ENCODE data around the gene ZNF791. TPM values are rescaled to one million over a fixed set of nuclear protein-coding genes. Genes with fewer than 3 reads are reported as not detected.
"Not testable (repeated sequence)": the region's sequence is repeated elsewhere in the genome, so short reads cannot be mapped to it uniquely, and the experiment has no call there.

The ZNF791 gene
- total RNA-seq, 1 donor from 2014 or later = 29.6 TPM

- Mint-ChIP-seq H3K27me3 (ENCODE audit: low read depth, unreplicated experiment) (no peaks in the 10 kb centered on the region), H3K9me3 (ENCODE audit: unreplicated experiment) (no peaks in the 10 kb centered on the region), H3K4me3 (ENCODE audit: unreplicated experiment) (no peak overlapping the region), H3K27ac (ENCODE audit: unreplicated experiment) (peak overlapping the region; percentile 48), H3K36me3 (ENCODE audit: low read depth, unreplicated experiment) (peaks cover 15% of the 10 kb centered on the region), H3K4me1 (ENCODE audit: low read depth, unreplicated experiment) (peaks cover 3% of the 10 kb centered on the region)
- no peak overlapping the region for H3K9ac ChIP-seq (ENCODE audit: low read length)
- H3K79me2 ChIP-seq (ENCODE audit: insufficient read depth, low read length) = peaks cover 26% of the 10 kb centered on the region
- FAIRE-seq = no peak
- H3K4me1 ChIP-seq (ENCODE audit: insufficient read depth, low read length) = no peaks in the 10 kb centered on the region
- TF ChIP-seq, protein P1, sequence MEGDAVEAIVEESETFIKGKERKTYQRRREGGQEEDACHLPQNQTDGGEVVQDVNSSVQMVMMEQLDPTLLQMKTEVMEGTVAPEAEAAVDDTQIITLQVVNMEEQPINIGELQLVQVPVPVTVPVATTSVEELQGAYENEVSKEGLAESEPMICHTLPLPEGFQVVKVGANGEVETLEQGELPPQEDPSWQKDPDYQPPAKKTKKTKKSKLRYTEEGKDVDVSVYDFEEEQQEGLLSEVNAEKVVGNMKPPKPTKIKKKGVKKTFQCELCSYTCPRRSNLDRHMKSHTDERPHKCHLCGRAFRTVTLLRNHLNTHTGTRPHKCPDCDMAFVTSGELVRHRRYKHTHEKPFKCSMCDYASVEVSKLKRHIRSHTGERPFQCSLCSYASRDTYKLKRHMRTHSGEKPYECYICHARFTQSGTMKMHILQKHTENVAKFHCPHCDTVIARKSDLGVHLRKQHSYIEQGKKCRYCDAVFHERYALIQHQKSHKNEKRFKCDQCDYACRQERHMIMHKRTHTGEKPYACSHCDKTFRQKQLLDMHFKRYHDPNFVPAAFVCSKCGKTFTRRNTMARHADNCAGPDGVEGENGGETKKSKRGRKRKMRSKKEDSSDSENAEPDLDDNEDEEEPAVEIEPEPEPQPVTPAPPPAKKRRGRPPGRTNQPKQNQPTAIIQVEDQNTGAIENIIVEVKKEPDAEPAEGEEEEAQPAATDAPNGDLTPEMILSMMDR (IDR thresholded peaks at IDR 0.05; ENCODE audit: insufficient read depth, low read depth, low read length) = peak; percentile 76
- TF ChIP-seq EZH2 (IDR thresholded peaks at IDR 0.05; ENCODE audit: insufficient read depth, low read length) = no peak
- H3K9me3 ChIP-seq (ENCODE audit: insufficient read depth, low read depth, low read length) = no peaks in the 10 kb centered on the region
- no peak overlapping the region for H3K27ac ChIP-seq (ENCODE audit: low read depth, low read length)
- H4K20me1 ChIP-seq (ENCODE audit: insufficient read depth, low read length) = peaks cover 31% of the 10 kb centered on the region
- peak; percentile 31 for DNase-seq (ENCODE audit: low read depth)
- H3K4me2 ChIP-seq (ENCODE audit: low read length) = no peak overlapping the region
- H3K36me3 ChIP-seq (ENCODE audit: insufficient read depth, low read length) = peaks cover 25% of the 10 kb centered on the region
- H3K27me3 ChIP-seq (ENCODE audit: insufficient read depth, low read length) = no peaks in the 10 kb centered on the region
- H3K4me3 ChIP-seq (ENCODE audit: insufficient read depth, low read depth, low read length) = no peak overlapping the region
- H2AFZ ChIP-seq (ENCODE audit: low read depth, low read length) = no peak overlapping the region
Observed at GRCh38 chr19:12676384-12676792, 65.7 kb downstream of the ZNF791 start.

DNA sequence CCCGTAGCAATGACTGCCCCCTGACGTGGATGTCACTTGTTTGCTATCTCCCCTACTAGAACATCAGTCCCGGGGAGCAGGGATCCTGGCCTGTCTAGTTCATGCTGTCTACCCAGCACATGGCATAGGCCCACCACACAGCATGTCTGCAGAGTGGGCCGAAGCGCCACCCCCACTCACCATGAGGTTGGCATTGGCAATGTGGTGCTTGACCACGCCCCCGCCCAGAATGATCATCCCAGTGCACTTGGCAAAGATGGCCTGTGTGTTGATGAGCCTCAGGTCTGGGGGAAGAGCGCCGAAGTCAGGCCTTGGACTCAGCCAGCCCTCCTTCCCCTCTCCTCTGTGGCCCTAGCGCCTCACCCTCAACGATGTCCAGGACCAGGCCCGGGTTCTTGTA is 66.2 kb downstream of the ZNF791 start:
- Histone ChIP-seq H3K4me3 (ENCODE audit: insufficient read depth, low read depth, low read length) (no peak overlapping the region), H2AFZ (ENCODE audit: low read depth, low read length) (no peak overlapping the region), H3K4me2 (ENCODE audit: low read length) (no peak overlapping the region), H3K36me3 (ENCODE audit: insufficient read depth, low read length) (peaks cover 23% of the 10 kb centered on the region), H3K27ac (ENCODE audit: low read depth, low read length) (no peak overlapping the region), H4K20me1 (ENCODE audit: insufficient read depth, low read length) (peaks cover 31% of the 10 kb centered on the region), H3K79me2 (ENCODE audit: insufficient read depth, low read length) (peaks cover 26% of the 10 kb centered on the region), H3K9ac (ENCODE audit: low read length) (no peak overlapping the region), H3K27me3 (ENCODE audit: insufficient read depth, low read length) (no peaks in the 10 kb centered on the region), H3K4me1 (ENCODE audit: insufficient read depth, low read length) (no peaks in the 10 kb centered on the region), H3K9me3 (ENCODE audit: insufficient read depth, low read depth, low read length) (no peaks in the 10 kb centered on the region)
- Mint-ChIP-seq H3K27me3 (ENCODE audit: low read depth, unreplicated experiment) (no peaks in the 10 kb centered on the region), H3K4me3 (ENCODE audit: unreplicated experiment) (peak overlapping the region; percentile 29), H3K36me3 (ENCODE audit: low read depth, unreplicated experiment) (peaks cover 12% of the 10 kb centered on the region), H3K4me1 (ENCODE audit: low read depth, unreplicated experiment) (peaks cover 2% of the 10 kb centered on the region), H3K9me3 (ENCODE audit: unreplicated experiment) (no peaks in the 10 kb centered on the region), H3K27ac (ENCODE audit: unreplicated experiment) (peak overlapping the region; percentile 48)
- TF ChIP-seq, protein P1 (IDR thresholded peaks at IDR 0.05; ENCODE audit: insufficient read depth, low read depth, low read length) = no peak
- TF ChIP-seq EZH2 (IDR thresholded peaks at IDR 0.05; ENCODE audit: insufficient read depth, low read length) = no peak
- DNase-seq (ENCODE audit: low read depth) = no peak
- FAIRE-seq = no peak

DNA sequence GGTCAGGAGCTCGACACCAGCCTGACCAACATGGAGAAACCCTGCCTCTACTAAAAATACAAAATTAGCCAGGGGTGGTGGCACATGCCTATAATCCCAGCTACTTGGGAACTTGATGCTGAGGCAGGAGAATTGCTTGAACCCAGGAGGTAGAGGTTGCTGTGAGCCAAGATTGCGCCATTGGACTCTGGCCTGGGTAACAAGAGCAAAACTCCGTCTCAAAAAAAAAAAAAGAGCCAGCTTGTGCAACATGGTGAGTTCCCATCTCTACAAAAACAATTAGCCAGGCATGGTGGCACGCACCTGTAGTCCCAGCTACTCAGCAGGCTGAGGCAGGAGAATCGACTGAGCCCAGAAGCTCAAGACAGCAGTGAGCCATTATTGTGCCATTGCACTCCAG is 67.3 kb downstream of the ZNF791 start:
- H3K79me2 ChIP-seq (ENCODE audit: insufficient read depth, low read length) = peaks cover 26% of the 10 kb centered on the region
- not testable (repeated sequence) for H2AFZ ChIP-seq (ENCODE audit: low read depth, low read length); H3K27ac ChIP-seq (ENCODE audit: low read depth, low read length); DNase-seq (ENCODE audit: low read depth); H3K4me3 ChIP-seq (ENCODE audit: insufficient read depth, low read depth, low read length); H3K4me2 ChIP-seq (ENCODE audit: low read length); H3K4me1 ChIP-seq (ENCODE audit: insufficient read depth, low read length); H3K4me1 Mint-ChIP-seq (ENCODE audit: low read depth, unreplicated experiment); H3K4me3 Mint-ChIP-seq (ENCODE audit: unreplicated experiment); H3K9me3 Mint-ChIP-seq (ENCODE audit: unreplicated experiment); H3K27me3 Mint-ChIP-seq (ENCODE audit: low read depth, unreplicated experiment); H3K27ac Mint-ChIP-seq (ENCODE audit: unreplicated experiment); H3K36me3 Mint-ChIP-seq (ENCODE audit: low read depth, unreplicated experiment); H3K9ac ChIP-seq (ENCODE audit: low read length); H3K27me3 ChIP-seq (ENCODE audit: insufficient read depth, low read length); H3K9me3 ChIP-seq (ENCODE audit: insufficient read depth, low read depth, low read length); FAIRE-seq
- peaks cover 27% of the 10 kb centered on the region for H4K20me1 ChIP-seq (ENCODE audit: insufficient read depth, low read length)
- peaks cover 23% of the 10 kb centered on the region for H3K36me3 ChIP-seq (ENCODE audit: insufficient read depth, low read length)

Data from astrocyte (in vitro differentiated cells and primary cell).